Retina (tissue), 1 donor: ENCODE results near the gene BEST4.
"Not testable (repeated sequence)": the region's sequence is repeated elsewhere in the genome, so short reads cannot be mapped to it uniquely, and the experiment has no call there.

Experiments used
- DNase-seq: peaks from one replicate; pipeline ENCODE4 v3.0.0-alpha.2; 2016

The BEST4 gene

GRCh38 chr1:44801491-44802305 lies 13.7 kb upstream of the BEST4 start:
- DNase-seq: no peak

- peak; percentile 100 for DNase-seq
Measured at GRCh38 chr1:44799770-44800584, 12.0 kb upstream of the BEST4 start, which contains the start of gene PLK3. PLK3 (plus strand) TSS chr1:44800377; CDS start chr1:44800464, 87 bp downstream.

- DNase-seq: no peak
Measured at GRCh38 chr1:44798481-44799365, 10.8 kb upstream of the BEST4 start.

GRCh38 chr1:44797886-44798285 lies 9.9 kb upstream of the BEST4 start:
- DNase-seq: not testable (repeated sequence)

- DNase-seq: no peak
Measured at GRCh38 chr1:44792736-44793502, 4.9 kb upstream of the BEST4 start.

GRCh38 chr1:44790968-44791801 lies 3.2 kb upstream of the BEST4 start:
- no peak for DNase-seq

GRCh38 chr1:44787506-44787905 lies 464 bp downstream of the BEST4 start:
- DNase-seq: no peak

GRCh38 chr1:44786841-44787426 lies 1.0 kb downstream of the BEST4 start:
- no peak for DNase-seq

GRCh38 chr1:44786138-44786840 lies 1.7 kb downstream of the BEST4 start:
- peak; percentile 92 for DNase-seq

- DNase-seq: no peak
Measured at GRCh38 chr1:44785501-44786137, 2.4 kb downstream of the BEST4 start.

- no peak for DNase-seq
Measured at GRCh38 chr1:44785029-44785380, 3.0 kb downstream of the BEST4 start.

GRCh38 chr1:44784094-44785028 lies 3.6 kb downstream of the BEST4 start:
- peak; percentile 64 for DNase-seq

GRCh38 chr1:44783697-44784093 lies 4.3 kb downstream of the BEST4 start:
- DNase-seq: no peak

- no peak for DNase-seq
Measured at GRCh38 chr1:44780583-44781121, 7.3 kb downstream of the BEST4 start.

GRCh38 chr1:44778705-44779576 lies 9.0 kb downstream of the BEST4 start:
- no peak for DNase-seq

GRCh38 chr1:44777969-44778635 lies 9.9 kb downstream of the BEST4 start:
- DNase-seq: no peak

GRCh38 chr1:44777547-44777946 lies 10.4 kb downstream of the BEST4 start:
- no peak for DNase-seq
